Measurements from ENCODE around the gene PCNX2. TPM values are rescaled to one million over a fixed set of nuclear protein-coding genes. Genes with fewer than 3 reads are reported as not detected.

The PCNX2 gene
- total and polyA plus RNA-seq, 2 experiments from 2014 or later, result 42.9 to 88.3 TPM

- Mint-ChIP-seq H3K4me3 (peak overlapping the region; percentile 90), H3K4me1 (peaks cover 47% of the 10 kb centered on the region), H3K36me3 (ENCODE audit: low read depth) (peaks cover 19% of the 10 kb centered on the region; the same call in 2 of the 3 replicates), H3K27me3 (ENCODE audit: insufficient read depth, low read depth, poor library complexity) (peaks cover 3% of the 10 kb centered on the region), H3K27ac (peak overlapping the region; percentile 92), H3K9me3 (no peaks in the 10 kb centered on the region)
- Histone ChIP-seq H3K27ac (ENCODE audit: low read depth) (peak overlapping the region; percentile 92), H3K9me2 (ENCODE audit: insufficient read depth) (no peaks in the 10 kb centered on the region), H4K20me1 (replicated peaks; ENCODE audit: insufficient read depth) (no peaks in the 10 kb centered on the region), H3K36me3 (ENCODE audit: insufficient read depth) (no peaks in the 10 kb centered on the region), H3F3A (replicated peaks; ENCODE audit: low read depth) (no peaks in the 10 kb centered on the region; the same call in 1 of the 2 replicates), H3K4me1 (ENCODE audit: insufficient read depth) (peaks cover 61% of the 10 kb centered on the region), H2AFZ (peak overlapping the region; percentile 30; the same call in 1 of the 2 replicates), H3K27me3 (ENCODE audit: insufficient read depth) (no peaks in the 10 kb centered on the region), H3K4me3 (peak overlapping the region; percentile 85), H3K79me2 (replicated peaks; ENCODE audit: insufficient read depth) (peaks cover 65% of the 10 kb centered on the region), H3K4me2 (peak overlapping the region; percentile 77)
- no peak for TF ChIP-seq REST (IDR thresholded peaks at IDR 0.05; ENCODE audit: unreplicated experiment)
- no peak for TF ChIP-seq NANOG (IDR thresholded peaks at IDR 0.05; ENCODE audit: borderline replicate concordance)
- TF ChIP-seq POLR2AphosphoS5 (IDR thresholded peaks at IDR 0.05; ENCODE audit: low read depth), result no peak
- no peak for TF ChIP-seq ETS1 (IDR thresholded peaks at IDR 0.05)
- no peak for TF ChIP-seq CTCF (conservative IDR thresholded peaks at IDR 0.05; ENCODE audit: low read depth in 2 of 2)
- no peak for TF ChIP-seq ZNF331 (CRISPR knock-in tag; IDR thresholded peaks at IDR 0.05; ENCODE audit: low read depth)
- DNase-seq (ENCODE audit: low spot score) (peak; percentile 80), ATAC-seq (peak; percentile 48)
Measured at GRCh38 chr1:233294913-233295236, 650 bp downstream of the PCNX2 start.

GRCh38 chr1:233293556-233294446 is 1.7 kb downstream of the PCNX2 start:
- Histone ChIP-seq H3F3A (replicated peaks; ENCODE audit: low read depth) (peaks cover 4% of the 10 kb centered on the region), H3K4me3 (peak overlapping the region; percentile 85), H2AFZ (no peak overlapping the region), H3K36me3 (ENCODE audit: insufficient read depth) (no peaks in the 10 kb centered on the region), H3K79me2 (replicated peaks; ENCODE audit: insufficient read depth) (peaks cover 70% of the 10 kb centered on the region), H3K27ac (ENCODE audit: low read depth) (peak overlapping the region; percentile 92; the same call in 1 of the 2 replicates), H4K20me1 (replicated peaks; ENCODE audit: insufficient read depth) (no peaks in the 10 kb centered on the region), H3K4me1 (ENCODE audit: insufficient read depth) (peaks cover 62% of the 10 kb centered on the region), H3K4me2 (peak overlapping the region; percentile 77), H3K9me2 (ENCODE audit: insufficient read depth) (no peaks in the 10 kb centered on the region), H3K27me3 (ENCODE audit: insufficient read depth) (no peaks in the 10 kb centered on the region)
- peak overlapping the region; percentile 79 for H3K27ac Mint-ChIP-seq
- H3K27me3 Mint-ChIP-seq (ENCODE audit: insufficient read depth, low read depth, poor library complexity), result peaks cover 8% of the 10 kb centered on the region
- ATAC-seq, result no peak
- DNase-seq (ENCODE audit: low spot score), result peak; percentile 28
- H3K9me3 Mint-ChIP-seq, result no peaks in the 10 kb centered on the region; the same call in 2 of the 3 replicates
- peaks cover 57% of the 10 kb centered on the region for H3K4me1 Mint-ChIP-seq
- peaks cover 28% of the 10 kb centered on the region; the same call in 2 of the 3 replicates for H3K36me3 Mint-ChIP-seq (ENCODE audit: low read depth)
- H3K4me3 Mint-ChIP-seq, result peak overlapping the region; percentile 90
- TF ChIP-seq POLR2AphosphoS5 (IDR thresholded peaks at IDR 0.05; ENCODE audit: low read depth), result no peak
- TF ChIP-seq EZH2 (IDR thresholded peaks at IDR 0.05; ENCODE audit: low read depth, unreplicated experiment), result no peak
